OCI-LY7 (cell line): Measurements from ENCODE around the gene TXNDC11. TPM values are rescaled to one million over a fixed set of nuclear protein-coding genes. Genes with fewer than 3 reads are reported as not detected.
A peak's percentile ranks its signal among the peaks of the same experiment; 100 is the strongest.

Source experiments
- BruUV-seq: library from RNA; stranded (reverse); fragments of 400-500 nt; replicated peaks from 2 replicates; lab custom pipeline; 2021; lab: Mats Ljungman, UMichigan
- CTCF ChIA-PET: fragments of 300-600 bp; sonication (Branson Sonifier 250); formaldehyde crosslinking; loops from one replicate; lab custom pipeline; 2022; ENCODE audit warnings: antibody characterized with exemption; ENCODE audit not compliant: unreplicated experiment; lab: Charles Lee
- POLR2A ChIA-PET: fragments of 300-600 bp; sonication (Branson Sonifier 250); formaldehyde crosslinking; loops from one replicate; lab custom pipeline; 2022; ENCODE audit warnings: antibody characterized with exemption; lab: Charles Lee
- DNase-seq: peaks from one replicate; pipeline ENCODE4 v3.0.0-alpha.2; 2015; ENCODE audit warnings: low spot score
- H2AFZ ChIP-seq: fragments of 200-600 bp; sonication (generic), shearing (Covaris generic); 2 replicates; pipeline ENCODE4 v1.6.1; 2014; ENCODE audit warnings: mild to moderate bottlenecking, antibody characterized with exemption, low read length, moderate library complexity
- H3K27ac ChIP-seq: fragments of 200-600 bp; sonication (generic); 2 replicates; pipeline ENCODE4 v1.5.1; 2014; ENCODE audit warnings: mixed run types, low read depth, mild to moderate bottlenecking, moderate library complexity, low read length, inconsistent platforms; ENCODE audit not compliant: poor library complexity, severe bottlenecking
- H3K36me3 ChIP-seq: fragments of 200-600 bp; sonication (generic); 2 replicates; pipeline ENCODE4 v1.6.1; 2014; ENCODE audit warnings: mild to moderate bottlenecking, antibody characterized with exemption, low read length, moderate library complexity, mixed read lengths; ENCODE audit not compliant: insufficient read depth
- H3K4me1 ChIP-seq: fragments of 200-600 bp; sonication (generic); 2 replicates; pipeline ENCODE4 v1.5.1; 2014; ENCODE audit warnings: mild to moderate bottlenecking, low read length; ENCODE audit not compliant: insufficient read depth, poor library complexity, severe bottlenecking
- H3K4me2 ChIP-seq: fragments of 200-600 bp; sonication (generic); 2 replicates; pipeline ENCODE4 v1.6.1; 2014; ENCODE audit warnings: mild to moderate bottlenecking, low read length
- H3K4me3 ChIP-seq: fragments of 200-600 bp; sonication (generic); 2 replicates; pipeline ENCODE4 v1.5.1; 2014; ENCODE audit warnings: mild to moderate bottlenecking, low read depth, low read length; ENCODE audit not compliant: poor library complexity, severe bottlenecking
- H3K79me2 ChIP-seq: fragments of 200-600 bp; sonication (generic); 2 replicates; pipeline ENCODE4 v1.6.1; 2016; ENCODE audit warnings: low read depth, mild to moderate bottlenecking, low read length, moderate library complexity, mixed read lengths; ENCODE audit not compliant: insufficient read depth
- H3K9me2 ChIP-seq: fragments of 200-600 bp; sonication (generic); 2 replicates; pipeline ENCODE4 v1.6.1; 2016; ENCODE audit warnings: mild to moderate bottlenecking, low read length, mixed read lengths; ENCODE audit not compliant: insufficient read depth
- H3K9me3 ChIP-seq: fragments of 200-600 bp; sonication (generic); 2 replicates; pipeline ENCODE4 v1.6.1; 2014; ENCODE audit warnings: mild to moderate bottlenecking, mixed run types, low read length, mixed read lengths
- H4K20me1 ChIP-seq: fragments of 200-600 bp; sonication (generic); 2 replicates; pipeline ENCODE4 v1.6.1; 2014; ENCODE audit warnings: mild to moderate bottlenecking, antibody characterized with exemption, low read length, moderate library complexity, mixed read lengths; ENCODE audit not compliant: insufficient read depth
- CTCF ChIP-seq: fragments of 200-600 bp; sonication (generic); conservative IDR thresholded peaks from 2 replicates; pipeline ENCODE4 v1.5.1; 2014; ENCODE audit warnings: mild to moderate bottlenecking, antibody characterized with exemption, low read length, moderate library complexity, mixed read lengths
- EZH2phosphoT487 ChIP-seq: fragments of 200-600 bp; sonication (generic); IDR thresholded peaks from 2 replicates; pipeline ENCODE4 v1.6.1; 2018; ENCODE audit warnings: low read depth, borderline replicate concordance, mild to moderate bottlenecking, mixed run types, antibody characterized with exemption, low read length, moderate library complexity, mixed read lengths
- intact Hi-C: fragments of 100-400 bp; cut with micrococcal nuclease; formaldehyde crosslinking; loops from one replicate; pipeline ENCODE4 v1.10.0; 2022; ENCODE audit not compliant: unreplicated experiment
- total RNA-seq, 2 experiments: library from RNA; depleted of rRNA in 1 of 2; stranded (reverse); fragments of >200 nt in 1 of 2; shearing (Covaris generic) in 1 of 2; gene quantifications; 2 replicates each; pipeline ENCODE4 v1.2.3, GENCODE V29; 2014 to 2022

Gene TXNDC11
- total RNA-seq, 2 experiments from 2014 or later, result 88.6 to 96.0 TPM

- POLR2A ChIA-PET, result interaction anchor here (0.6 to 1.8 kb wide), 10 partner anchors 10 to 597 kb away, joined by 3 to 9 read pairs (median 3); partner anchors contain the start of gene ZC3H7A
- Histone ChIP-seq H3K4me2 (peak overlapping the region; percentile 57), H2AFZ (no peak overlapping the region), H3K9me3 (no peaks in the 10 kb centered on the region), H3K27ac (peak overlapping the region; percentile 85), H3K9me2 (no peaks in the 10 kb centered on the region), H3K4me3 (peak overlapping the region; percentile 30), H3K79me2 (peaks cover 34% of the 10 kb centered on the region), H3K4me1 (peaks cover 69% of the 10 kb centered on the region), H4K20me1 (peaks cover 5% of the 10 kb centered on the region; the same call in 1 of the 2 replicates), H3K36me3 (peaks cover 98% of the 10 kb centered on the region)
- CTCF ChIA-PET, result no interaction called here
- no TSS peak for BruUV-seq
- TF ChIP-seq CTCF (no peak), EZH2phosphoT487 (no peak)
- peak; percentile 66 for DNase-seq
- intact Hi-C loops, result no loop called here
Measured at GRCh38 chr16:11734025-11734652, 8.5 kb downstream of the TXNDC11 start.

DNA sequence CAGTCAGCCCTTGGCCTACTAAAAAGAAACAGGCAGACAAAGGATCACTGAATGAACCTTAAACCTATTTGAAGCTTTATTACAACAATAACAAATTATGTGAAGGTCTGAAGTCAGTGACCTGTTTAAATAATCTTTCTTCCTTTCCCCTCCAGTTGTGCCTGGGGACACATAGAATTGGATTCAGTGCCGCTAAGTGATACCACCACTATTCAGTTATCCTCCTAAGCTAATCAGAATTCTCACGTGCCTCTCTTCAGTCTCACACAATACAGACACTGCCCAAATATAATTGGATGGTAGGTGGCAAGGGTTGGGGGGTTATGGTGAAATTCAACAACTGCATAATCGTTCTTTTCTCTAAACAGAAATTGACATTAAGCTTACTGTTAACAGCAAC is 11.4 kb downstream of the TXNDC11 start:
- no peak for DNase-seq
- Histone ChIP-seq H3K27ac (no peak overlapping the region), H3K4me2 (no peak overlapping the region), H3K36me3 (peaks cover 96% of the 10 kb centered on the region), H2AFZ (no peak overlapping the region), H3K79me2 (peaks cover 11% of the 10 kb centered on the region; the same call in 1 of the 2 replicates), H4K20me1 (no peaks in the 10 kb centered on the region), H3K4me3 (no peak overlapping the region), H3K9me3 (no peaks in the 10 kb centered on the region), H3K4me1 (peaks cover 48% of the 10 kb centered on the region), H3K9me2 (no peaks in the 10 kb centered on the region)
- BruUV-seq, result no TSS peak
- intact Hi-C loops, result no loop called here
- CTCF ChIA-PET, result interaction anchor here (1.4 kb wide), 1 partner anchor 41 kb away, joined by 3 read pairs; no protein-coding TSS in a partner anchor
- no peak for TF ChIP-seq EZH2phosphoT487
- POLR2A ChIA-PET, result interaction anchor here (0.5 to 0.9 kb wide), 4 partner anchors 12 to 304 kb away, joined by 3 read pairs; partner anchors contain the start of gene TXNDC11

- intact Hi-C loops, result no loop called here
- CTCF ChIA-PET, result no interaction called here
- no TSS peak for BruUV-seq
Measured at GRCh38 chr16:11729787-11730186, 12.9 kb downstream of the TXNDC11 start.

More at GRCh38 chr16:11729787-11730186, 12.9 kb downstream of the TXNDC11 start:
- H3K4me1 ChIP-seq, result peaks cover 33% of the 10 kb centered on the region
- no peaks in the 10 kb centered on the region for H3K9me2 ChIP-seq
- H3K27ac ChIP-seq, result no peak overlapping the region
- peaks cover 96% of the 10 kb centered on the region for H3K36me3 ChIP-seq
- no peak overlapping the region for H2AFZ ChIP-seq
- peaks cover 1% of the 10 kb centered on the region; the same call in 1 of the 2 replicates for H3K79me2 ChIP-seq
- no peak overlapping the region for H3K4me2 ChIP-seq
- no peaks in the 10 kb centered on the region for H3K9me3 ChIP-seq
- no peaks in the 10 kb centered on the region for H4K20me1 ChIP-seq
- TF ChIP-seq CTCF (no peak), EZH2phosphoT487 (no peak)
- DNase-seq, result no peak
- no peak overlapping the region for H3K4me3 ChIP-seq
- POLR2A ChIA-PET, result interaction anchor here (0.6 to 1.9 kb wide), 2 partner anchors 11 to 236 kb away, joined by 3 to 6 read pairs; no protein-coding TSS in a partner anchor
